Measurements from ENCODE around the gene CMTM6.
"Not testable (repeated sequence)": the region's sequence is repeated elsewhere in the genome, so short reads cannot be mapped to it uniquely, and the experiment has no call there.

The CMTM6 gene

GRCh38 chr3:32469151-32469874, 33.3 kb downstream of the CMTM6 start:
- no peak overlapping the region for H3K4me3 ChIP-seq (ENCODE audit: low read depth, low read length)
- DNase-seq (ENCODE audit: low read depth): peak; percentile 42
- TF ChIP-seq CTCF (IDR thresholded peaks at IDR 0.05; ENCODE audit: insufficient read depth, low read depth, low read length, missing control alignments): no peak

DNA sequence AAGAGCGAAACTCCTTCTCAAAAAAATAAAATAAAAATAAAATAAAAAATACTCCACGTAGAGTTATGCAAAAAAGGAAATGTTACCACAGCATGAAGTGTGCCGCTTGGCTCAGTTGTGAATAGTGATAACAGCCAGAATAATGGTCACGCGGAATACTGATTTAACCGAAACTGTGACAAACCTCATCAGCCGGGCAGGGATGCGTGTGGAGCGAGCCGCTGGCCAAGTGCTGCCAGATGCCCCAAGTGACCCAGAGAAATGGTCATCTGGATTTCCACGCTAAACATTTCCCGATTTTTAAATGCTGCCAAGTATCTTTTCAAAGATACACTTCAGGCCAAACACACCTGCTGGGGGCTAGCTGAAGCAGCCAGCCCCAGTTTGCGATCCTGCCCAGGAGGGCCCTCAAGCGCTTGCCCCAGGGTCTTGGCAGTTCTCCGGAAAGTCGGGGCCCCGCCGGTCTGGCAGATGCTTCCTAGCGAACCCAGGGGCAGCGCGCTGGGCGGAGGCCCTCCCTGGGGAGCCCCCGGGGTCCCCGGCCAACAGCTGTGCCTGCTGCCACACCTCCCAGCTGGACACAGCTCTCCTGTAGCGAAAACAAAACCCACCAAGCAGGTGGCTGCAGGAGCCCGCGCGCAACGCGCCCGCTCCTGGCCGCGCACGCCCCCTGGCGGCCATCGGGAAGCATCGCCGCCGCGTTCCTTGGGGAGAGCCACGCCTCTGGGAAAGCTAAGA, 35.1 kb downstream of the CMTM6 start:
- TF ChIP-seq CTCF (IDR thresholded peaks at IDR 0.05; ENCODE audit: insufficient read depth, low read depth, low read length, missing control alignments): peak; percentile 98
- peak overlapping the region; percentile 36 for H3K4me3 ChIP-seq (ENCODE audit: low read depth, low read length)
- DNase-seq (ENCODE audit: low read depth): peak; percentile 79

DNA sequence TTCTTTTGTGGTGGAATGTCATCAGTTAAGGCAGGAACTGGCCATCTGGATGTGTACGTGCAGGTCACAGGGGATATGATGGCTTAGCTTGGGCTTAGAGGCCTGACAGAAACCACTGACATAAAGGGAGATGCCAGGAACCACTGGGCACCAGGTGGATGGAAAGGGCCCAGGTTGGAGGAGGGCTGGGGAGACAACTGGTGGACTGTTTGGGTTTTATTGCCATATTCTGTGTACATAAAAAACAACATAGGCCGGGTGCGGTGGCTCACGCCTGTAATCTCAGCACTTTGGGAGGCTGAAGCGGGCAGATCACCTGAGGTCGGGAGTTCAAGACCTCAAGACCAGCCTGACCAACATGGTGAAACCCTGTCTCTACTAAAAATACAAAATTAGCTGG, 35.8 kb downstream of the CMTM6 start:
- DNase-seq (ENCODE audit: low read depth); H3K4me3 ChIP-seq (ENCODE audit: low read depth, low read length): not testable (repeated sequence)

DNA sequence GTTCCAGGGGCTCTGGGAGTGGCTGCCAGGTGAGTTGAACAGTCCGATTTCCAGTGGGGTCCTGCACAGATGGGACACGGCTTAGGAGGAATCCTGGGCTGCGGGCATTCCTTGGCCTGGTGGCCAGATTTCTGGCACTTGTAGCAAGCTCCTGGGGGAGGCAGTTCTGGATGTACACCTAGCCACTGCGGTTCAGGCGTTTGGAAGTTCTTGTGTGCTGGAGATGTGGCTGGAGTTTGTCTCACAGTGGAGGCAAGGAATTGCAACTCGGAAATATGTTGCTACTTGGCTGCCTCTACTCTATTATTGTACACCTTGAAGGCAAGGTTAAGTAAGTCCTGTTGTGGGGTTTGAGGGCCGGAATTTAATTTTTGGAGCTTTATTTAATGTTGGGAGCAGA, 37.9 kb downstream of the CMTM6 start:
- DNase-seq (ENCODE audit: low read depth); H3K4me3 ChIP-seq (ENCODE audit: low read depth, low read length): not testable (repeated sequence)

GRCh38 chr3:32463415-32463814, 39.2 kb downstream of the CMTM6 start:
- DNase-seq (ENCODE audit: low read depth); H3K4me3 ChIP-seq (ENCODE audit: low read depth, low read length): not testable (repeated sequence)

GRCh38 chr3:32462191-32462986, 40.3 kb downstream of the CMTM6 start:
- DNase-seq (ENCODE audit: low read depth); H3K4me3 ChIP-seq (ENCODE audit: low read depth, low read length): not testable (repeated sequence)

DNA sequence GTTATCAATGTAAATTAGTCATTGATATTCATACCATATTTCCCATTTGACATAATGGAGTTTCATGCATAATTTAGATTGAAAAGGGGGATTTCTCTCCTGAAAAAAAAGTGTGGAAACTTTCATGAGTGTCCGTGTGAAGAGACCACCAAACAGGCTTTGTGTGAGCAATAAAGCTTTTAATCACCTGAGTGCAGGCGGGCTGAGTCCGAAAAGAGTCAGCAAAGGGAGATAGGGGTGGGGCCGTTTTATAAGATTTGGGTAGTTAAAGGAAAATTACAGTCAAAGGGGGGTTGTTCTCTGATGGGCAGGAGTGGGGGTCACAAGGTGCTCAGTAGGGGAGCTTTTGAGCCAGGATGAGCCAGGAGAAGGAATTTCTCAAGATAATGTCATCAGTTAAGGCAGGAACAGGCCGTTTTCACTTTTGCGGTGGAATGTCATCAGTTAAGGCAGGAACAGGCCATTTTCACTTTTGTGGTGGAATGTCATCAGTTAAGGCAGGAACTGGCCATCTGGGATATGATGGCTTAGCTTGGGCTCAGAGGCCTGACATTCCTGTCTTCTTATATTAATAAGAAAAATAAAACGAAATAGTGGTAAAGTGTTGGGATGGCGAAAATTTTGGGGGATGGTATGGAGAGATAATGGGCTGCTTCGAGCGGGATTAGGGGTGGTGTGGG, 41.7 kb downstream of the CMTM6 start:
- not testable (repeated sequence) for H3K4me3 ChIP-seq (ENCODE audit: low read depth, low read length); DNase-seq (ENCODE audit: low read depth)

- H3K4me3 ChIP-seq (ENCODE audit: low read depth, low read length): no peak overlapping the region
- peak; percentile 80 for DNase-seq (ENCODE audit: low read depth)
- TF ChIP-seq CTCF (IDR thresholded peaks at IDR 0.05; ENCODE audit: insufficient read depth, low read depth, low read length, missing control alignments): no peak
These were observed 42.5 kb downstream of the CMTM6 start for GRCh38 chr3:32460031-32460749.

DNA sequence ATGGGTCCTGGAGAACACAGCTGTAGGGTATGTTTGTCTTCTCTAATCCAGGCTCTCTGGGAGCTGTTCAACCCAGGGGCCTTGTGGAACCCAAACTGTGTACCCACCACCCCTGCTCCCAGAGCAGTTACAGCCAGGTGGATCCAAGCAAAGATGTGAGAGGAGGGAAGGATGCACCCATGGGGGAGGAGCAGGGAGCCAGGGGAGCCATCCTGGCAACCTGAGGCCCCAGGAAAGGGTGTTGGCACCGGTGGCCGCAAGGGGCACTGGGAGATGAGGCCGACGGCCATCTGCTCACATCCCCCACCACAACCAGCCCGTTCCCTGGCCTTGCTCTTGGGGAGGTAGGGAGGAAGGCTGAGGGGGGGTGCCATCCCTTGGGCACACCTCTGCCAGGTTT, 43.2 kb downstream of the CMTM6 start:
- TF ChIP-seq CTCF (IDR thresholded peaks at IDR 0.05; ENCODE audit: insufficient read depth, low read depth, low read length, missing control alignments): no peak

More for the DNA sequence above, 43.2 kb downstream of the CMTM6 start:
- no peak for DNase-seq (ENCODE audit: low read depth)
- H3K4me3 ChIP-seq (ENCODE audit: low read depth, low read length): no peak overlapping the region

Measured in GM12865 (cell line).